GM19397 (cell line): ENCODE data around the gene DNAH6.
"Not testable (repeated sequence)": the region's sequence is repeated elsewhere in the genome, so short reads cannot be mapped to it uniquely, and the experiment has no call there.

Experiments
- ATAC-seq: cut with Tn5 transposase; IDR thresholded peaks from one replicate; pipeline ENCODE4 v1.9.1; 2021; ENCODE audit warnings: mild to moderate bottlenecking, moderate library complexity; ENCODE audit not compliant: unreplicated experiment

The DNAH6 gene

DNA sequence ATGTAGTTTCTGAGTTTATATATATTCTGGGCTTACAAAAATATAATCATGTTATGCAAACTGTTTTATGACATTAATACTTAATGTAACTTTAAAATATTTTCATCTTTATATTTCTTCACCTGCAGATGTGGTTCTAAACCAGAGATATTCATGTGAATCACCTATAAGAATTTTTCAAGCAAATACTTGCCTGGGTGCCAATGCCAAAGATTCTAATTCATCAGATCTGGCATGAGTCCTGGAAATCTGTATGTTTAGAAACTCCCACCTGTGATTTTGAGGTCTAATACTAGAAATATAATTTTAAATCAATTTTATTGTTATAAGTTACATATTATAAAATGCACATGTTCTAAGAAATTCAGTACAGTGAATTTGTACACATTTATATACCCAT lies 19.9 kb upstream of the DNAH6 start:
- ATAC-seq: no peak

DNA sequence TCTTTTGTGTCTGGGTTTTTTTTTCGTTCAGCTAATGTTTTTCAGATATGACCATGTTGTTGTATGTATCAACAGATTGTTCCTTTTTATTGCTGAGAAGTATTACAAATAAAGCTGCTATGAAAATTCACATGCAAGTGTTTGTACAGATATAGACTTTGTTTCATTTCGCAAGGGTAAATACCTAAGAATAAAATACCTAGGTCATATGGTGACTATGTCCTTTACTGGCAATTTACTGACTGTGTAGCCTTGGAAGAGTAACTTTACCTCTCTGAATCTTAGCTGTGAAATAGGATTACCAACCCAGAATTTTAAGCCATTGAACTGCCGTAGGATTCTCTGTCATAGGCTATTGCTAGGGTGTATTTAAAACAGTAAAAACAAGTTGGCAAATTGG lies 19.0 kb upstream of the DNAH6 start:
- no peak for ATAC-seq

DNA sequence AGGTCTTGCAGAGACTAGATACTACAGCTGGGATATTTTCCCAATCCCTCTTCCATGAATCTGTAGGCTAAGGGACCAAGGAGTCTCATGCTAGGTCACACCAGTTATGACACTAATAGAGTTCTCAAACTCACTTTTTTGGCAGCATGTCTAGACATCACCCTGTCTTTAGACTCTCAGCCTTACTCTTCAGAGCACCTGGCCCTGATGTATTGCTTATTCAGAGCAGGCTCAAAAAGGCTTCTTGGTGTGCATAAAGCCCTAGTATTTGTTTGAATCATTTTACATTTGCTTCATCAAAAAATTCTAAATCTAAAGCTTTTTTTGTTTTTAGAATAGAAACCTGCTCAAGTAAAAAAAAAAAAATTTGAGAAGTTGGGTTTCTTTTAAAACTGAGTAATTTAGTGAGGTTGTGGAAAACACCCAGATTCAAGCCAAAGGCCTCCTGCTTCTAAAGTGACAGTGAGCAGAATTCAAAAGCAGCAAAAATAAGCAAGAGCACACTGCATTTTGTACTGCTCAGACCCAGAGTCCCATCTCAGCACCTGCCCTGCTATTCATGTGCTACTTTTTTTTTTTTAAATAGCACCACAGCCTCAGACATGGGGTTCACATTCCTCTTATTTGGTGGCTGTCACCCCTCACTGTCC lies 18.0 kb upstream of the DNAH6 start:
- no peak for ATAC-seq

DNA sequence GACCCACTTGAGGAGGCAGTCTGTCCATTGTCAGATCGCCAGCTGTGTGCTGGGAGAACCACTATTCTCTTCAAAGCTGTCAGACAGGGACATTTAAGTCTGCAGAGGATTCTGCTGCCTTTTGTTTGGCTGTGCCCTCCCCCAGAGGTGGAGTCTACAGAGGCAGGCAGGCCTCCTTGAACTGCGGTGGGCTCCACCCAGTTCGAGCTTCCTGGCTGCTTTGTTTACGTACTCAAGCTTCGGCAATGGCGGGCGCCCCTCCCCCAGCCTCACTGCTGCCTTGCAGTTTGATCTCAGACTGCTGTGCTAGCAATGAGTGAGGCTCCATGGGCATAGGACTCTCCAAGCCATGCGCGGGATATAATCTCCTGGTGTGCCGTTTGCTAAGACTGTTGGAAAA lies 5.3 kb upstream of the DNAH6 start:
- ATAC-seq: not testable (repeated sequence)

GRCh38 chr2:84515788-84516187 lies 510 bp upstream of the DNAH6 start:
- ATAC-seq: no peak

DNA sequence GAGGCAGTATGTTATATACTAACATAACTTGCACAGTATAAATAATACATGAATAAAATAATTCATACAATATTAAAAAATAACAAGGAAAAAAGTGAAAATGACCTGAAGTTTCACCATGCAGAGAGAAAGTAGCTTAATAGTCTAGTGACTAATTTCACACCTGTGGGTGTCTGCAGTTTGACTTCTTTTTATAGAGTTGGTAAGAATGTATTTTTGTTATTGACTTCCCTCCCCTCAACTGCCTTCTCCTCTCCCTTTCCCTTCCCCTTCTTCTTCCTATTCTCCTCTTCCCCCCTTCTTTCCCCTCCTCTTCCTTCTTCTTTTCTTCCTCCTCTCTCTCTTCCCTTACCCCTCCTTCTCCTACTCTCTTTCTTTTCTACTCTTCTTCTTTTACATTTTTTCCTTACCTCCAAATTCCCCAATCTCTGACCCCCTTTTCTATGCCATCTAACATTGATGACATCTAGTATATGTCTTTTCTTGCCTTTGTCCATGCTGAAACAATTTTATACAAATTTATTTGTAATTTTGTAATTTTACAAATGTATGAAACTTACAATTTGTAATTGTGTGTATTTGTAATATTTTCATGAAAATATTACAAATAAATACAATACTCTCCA lies 3.1 kb downstream of the DNAH6 start:
- ATAC-seq: no peak

DNA sequence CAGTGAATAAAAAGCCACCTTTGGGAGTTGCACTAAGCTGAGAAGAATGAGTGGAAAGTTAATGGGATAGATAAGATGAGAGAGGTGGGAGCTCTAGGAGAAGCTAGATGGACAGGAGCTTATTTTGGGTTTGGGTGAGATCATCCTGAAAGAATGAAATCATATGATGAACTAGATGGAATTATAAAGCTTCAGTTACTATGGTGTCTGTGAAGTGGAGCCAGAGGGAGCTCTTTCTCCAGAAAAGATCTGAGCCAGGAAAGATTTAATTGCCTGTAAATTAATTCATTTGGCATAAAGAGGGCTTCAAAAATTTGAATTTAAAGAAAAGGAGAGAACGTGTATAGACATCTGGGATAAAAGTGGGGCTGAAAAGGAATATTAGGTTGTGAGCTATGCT lies 10.3 kb downstream of the DNAH6 start:
- ATAC-seq: no peak

GRCh38 chr2:84527137-84528129 lies 11.1 kb downstream of the DNAH6 start:
- ATAC-seq: no peak

GRCh38 chr2:84532291-84532690 lies 16.0 kb downstream of the DNAH6 start:
- no peak for ATAC-seq

DNA sequence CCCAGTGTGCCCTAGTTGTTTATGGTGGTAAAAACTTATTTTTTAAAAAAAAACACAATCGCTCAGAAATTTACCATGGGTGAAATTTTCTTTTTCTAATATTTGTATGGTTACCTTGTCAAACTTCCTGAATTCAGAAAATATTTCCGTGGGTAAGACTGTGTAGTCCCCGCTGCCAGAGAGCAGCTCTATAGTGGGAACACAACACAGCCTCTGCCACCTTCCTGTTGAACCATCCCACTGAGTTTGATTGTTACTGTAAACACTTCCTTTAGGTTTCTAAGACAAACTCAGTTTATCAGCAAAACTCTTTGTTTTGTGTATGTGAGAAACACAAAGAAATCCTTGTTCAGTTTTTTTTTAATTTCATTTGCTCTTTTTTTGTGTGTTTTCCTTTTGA lies 17.9 kb downstream of the DNAH6 start:
- no peak for ATAC-seq

DNA sequence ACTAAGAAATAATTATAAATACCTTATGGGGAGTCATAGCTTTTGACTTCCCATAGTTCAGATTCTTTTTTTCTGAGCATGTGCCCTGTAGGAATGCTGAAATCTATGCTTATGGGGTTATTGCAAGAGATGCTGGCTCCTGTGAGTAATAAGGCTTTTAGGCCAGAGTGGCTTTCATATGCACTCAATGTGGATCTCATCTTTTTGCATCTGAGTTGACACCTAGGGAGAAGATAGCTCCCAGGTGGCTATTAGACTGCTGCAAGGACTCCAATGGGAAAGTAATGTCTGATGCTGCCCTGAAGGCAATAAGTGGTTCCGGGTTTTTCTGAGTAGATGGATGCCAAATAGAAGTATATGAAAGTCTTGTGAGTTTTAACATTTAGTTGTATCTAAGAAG lies 21.0 kb downstream of the DNAH6 start:
- ATAC-seq: no peak

- ATAC-seq: no peak
Observed at GRCh38 chr2:84539729-84540128, 23.4 kb downstream of the DNAH6 start.

DNA sequence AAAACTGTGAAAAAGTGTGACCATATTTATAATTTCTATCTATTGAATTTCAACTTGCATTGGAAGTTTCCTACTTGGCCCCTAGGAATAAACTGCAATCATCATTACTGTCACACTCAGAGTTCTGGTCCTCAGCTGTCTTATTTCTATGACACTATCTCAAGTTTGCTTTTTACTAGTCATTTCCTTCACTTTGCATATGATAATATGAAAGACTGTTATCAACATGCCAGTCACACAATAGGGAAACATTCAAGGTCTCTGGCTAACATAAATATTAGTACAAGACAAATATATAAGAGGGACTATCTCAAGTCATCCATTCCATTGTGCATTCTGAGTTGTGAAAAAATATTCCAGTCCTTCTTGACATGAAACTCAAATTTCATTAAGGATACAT lies 28.7 kb downstream of the DNAH6 start:
- no peak for ATAC-seq

- no peak for ATAC-seq
Observed at GRCh38 chr2:84546551-84546950, 30.3 kb downstream of the DNAH6 start.

DNA sequence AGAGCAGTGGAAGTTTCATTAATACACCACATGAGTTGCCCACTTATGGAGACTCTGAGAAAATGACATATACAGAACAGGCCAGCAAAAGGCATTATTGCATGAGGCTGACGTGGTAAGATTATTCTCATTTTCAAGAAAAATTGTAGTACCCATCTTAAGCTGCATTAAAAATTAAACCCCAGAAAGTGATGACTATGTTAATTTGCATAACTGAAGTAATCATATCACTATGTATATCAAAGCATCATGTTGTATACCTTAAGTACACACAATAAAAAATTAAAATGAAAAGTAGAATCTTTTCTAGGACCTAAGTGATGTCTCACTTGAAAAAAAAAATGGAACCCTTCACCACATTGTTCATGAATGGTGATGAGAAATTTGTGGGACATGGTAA lies 32.0 kb downstream of the DNAH6 start:
- no peak for ATAC-seq

GRCh38 chr2:84550916-84551315 lies 34.6 kb downstream of the DNAH6 start:
- no peak for ATAC-seq

- not testable (repeated sequence) for ATAC-seq
Observed at GRCh38 chr2:84551526-84551925, 35.2 kb downstream of the DNAH6 start.

- no peak for ATAC-seq
Observed at GRCh38 chr2:84556190-84556589, 39.9 kb downstream of the DNAH6 start.

DNA sequence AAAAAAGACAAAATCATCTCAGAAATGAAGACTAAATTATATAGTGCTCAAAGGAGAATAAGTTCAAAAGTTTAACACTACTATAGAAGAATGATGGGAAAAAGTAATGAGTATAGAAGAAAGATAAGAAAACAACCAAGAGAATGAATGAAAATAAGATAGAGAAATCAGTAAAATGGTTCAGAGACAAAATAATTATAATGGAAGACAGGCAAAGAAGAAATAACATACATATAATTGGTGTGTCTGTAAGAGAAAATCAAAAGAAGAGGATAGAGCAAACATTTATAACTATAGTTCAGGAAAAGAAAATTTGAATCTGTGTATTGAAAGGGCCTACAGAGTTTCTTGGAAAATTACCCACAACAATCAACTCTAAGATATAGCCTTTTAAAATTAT lies 43.5 kb downstream of the DNAH6 start:
- no peak for ATAC-seq

GRCh38 chr2:84579661-84580060 lies 63.4 kb downstream of the DNAH6 start:
- no peak for ATAC-seq

DNA sequence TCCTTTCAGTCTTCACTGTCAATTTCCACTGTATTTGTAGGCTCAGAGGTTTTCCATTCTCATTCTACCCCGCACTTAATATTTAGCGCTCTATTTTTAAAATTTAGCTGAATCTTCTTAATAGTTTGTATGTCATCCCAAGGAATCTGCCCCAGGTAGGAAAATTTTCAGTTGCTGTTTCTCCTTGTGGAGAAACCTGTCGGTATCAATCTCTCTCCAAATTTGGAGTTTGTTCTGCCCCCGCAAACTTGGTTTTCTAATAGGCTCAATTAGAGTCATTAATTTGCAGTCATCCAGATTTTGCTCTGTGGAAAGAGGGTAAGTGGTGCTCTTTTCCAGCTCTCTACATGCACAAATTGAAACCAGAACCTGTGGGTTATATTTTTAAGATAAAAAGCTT lies 87.6 kb downstream of the DNAH6 start:
- no peak for ATAC-seq

- ATAC-seq: no peak
Observed at GRCh38 chr2:84613082-84613481, 96.8 kb downstream of the DNAH6 start.
